K562 (cell line): ENCODE results near the gene C1orf167. TPM values are rescaled to one million over a fixed set of nuclear protein-coding genes. Genes with fewer than 3 reads are reported as not detected.

ENCODE experiments used
- CBFA2T2 ChIP-seq: fragments of 450-650 bp; conservative IDR thresholded peaks from 2 replicates; pipeline ENCODE4 v1.6.1; 2017; ENCODE audit warnings: mild to moderate bottlenecking
- CCNT2 ChIP-seq: IDR thresholded peaks from 2 replicates; pipeline ENCODE4 v1.6.1; 2011; ENCODE audit warnings: borderline replicate concordance, low read depth, mild to moderate bottlenecking, moderate library complexity, mixed read lengths, low read length; ENCODE audit not compliant: insufficient read length; ENCODE audit errors: extremely low read depth
- CREM ChIP-seq: IDR thresholded peaks from 2 replicates; pipeline ENCODE4 v1.6.1; 2014; ENCODE audit warnings: antibody characterized with exemption, low read depth
- DLX4 ChIP-seq: fragments of 250-450 bp; sonication (Bioruptor Pico); IDR thresholded peaks from 2 replicates; pipeline ENCODE4 v1.6.1; 2021; ENCODE audit warnings: mild to moderate bottlenecking
- KDM2B ChIP-seq: fragments of 250-450 bp; sonication (Bioruptor Pico); IDR thresholded peaks from 2 replicates; pipeline ENCODE4 v1.8.0; 2021; ENCODE audit warnings: mild to moderate bottlenecking, moderate library complexity
- KHSRP ChIP-seq: fragments of 450-650 bp; IDR thresholded peaks from 2 replicates; pipeline ENCODE4 v1.6.1; 2017
- MCM7 ChIP-seq, 2 experiments: fragments of 450-650 bp; IDR thresholded peaks; 2 replicates each; pipeline ENCODE4 v1.6.1; 2016 to 2018
- MEIS2 ChIP-seq: fragments of 450-650 bp; IDR thresholded peaks from 2 replicates; pipeline ENCODE4 v1.6.1; 2014; ENCODE audit warnings: mild to moderate bottlenecking; ENCODE audit not compliant: partially characterized antibody
- MYNN ChIP-seq, 2 experiments: sonication (generic); formaldehyde crosslinking in 1 of 2; IDR thresholded peaks; 2 replicates each; pipeline versions ENCODE4 v1.5.0 to v1.6.1; 2016 to 2020; ENCODE audit warnings: antibody characterized with exemption in 1 of 2, missing genetic modification reagents in 1 of 2
- NFE2 ChIP-seq: IDR thresholded peaks from 2 replicates; pipeline ENCODE4 v1.6.1; 2014; ENCODE audit warnings: antibody characterized with exemption, low read depth
- NR3C1 ChIP-seq: sonication (generic); formaldehyde crosslinking; IDR thresholded peaks from 2 replicates; pipeline ENCODE4 v1.8.1; 2022; ENCODE audit warnings: missing genetic modification reagents
- PKNOX1 ChIP-seq: fragments of 450-650 bp; IDR thresholded peaks from 2 replicates; pipeline ENCODE4 v1.6.1; 2016
- SIX5 ChIP-seq, 2 experiments: IDR thresholded peaks; 2 replicates each; pipeline ENCODE4 v1.6.1; 2011; ENCODE audit warnings: low read length in 2 of 2, borderline replicate concordance in 1 of 2, low read depth in 1 of 2, mild to moderate bottlenecking in 1 of 2, moderate library complexity in 1 of 2; ENCODE audit not compliant: insufficient read depth in 1 of 2
- SPI1 ChIP-seq: IDR thresholded peaks from 2 replicates; pipeline ENCODE4 v1.6.1; 2011; ENCODE audit warnings: low read depth, low read length, control low read depth, borderline replicate concordance
- TAF1 ChIP-seq: IDR thresholded peaks from 2 replicates; pipeline ENCODE4 v1.6.1; 2011; ENCODE audit warnings: mild to moderate bottlenecking, low read length, moderate library complexity; ENCODE audit not compliant: insufficient read depth, control insufficient read depth, severe bottlenecking; ENCODE audit errors: extremely low read depth
- TARDBP ChIP-seq: fragments of 450-650 bp; IDR thresholded peaks from 2 replicates; pipeline ENCODE4 v1.6.1; 2016
- WHSC1 ChIP-seq: IDR thresholded peaks from one replicate; pipeline ENCODE4 v1.6.1; 2012; ENCODE audit warnings: low read length, control low read depth, inconsistent platforms
- ZKSCAN8 ChIP-seq: fragments of 200-800 bp; sonication (Bioruptor generic); IDR thresholded peaks from 2 replicates; pipeline ENCODE4 v1.6.1; 2016; ENCODE audit warnings: missing genetic modification characterization, missing compliant biosample characterization
- ZNF407 ChIP-seq: fragments of 450-650 bp; IDR thresholded peaks from 2 replicates; pipeline ENCODE4 v1.6.1; 2016; ENCODE audit warnings: low read depth
- polyA plus RNA-seq, 8 experiments: library from polyadenylated mRNA; depleted of rRNA in 4 of 8; stranded (reverse) in 5 of 8; unstranded in 3 of 8; fragments of >200 nt; fragmentation: Nextera tagmentation in 2 of 8; fragmentation: Illumina TruSeq in 1 of 8; extraction: Ambion mirVana in 2 of 8; extraction: Trizol in 1 of 8; gene quantifications; 2 replicates each; pipeline versions ENCODE4 v1.2.1 to v1.2.3, GENCODE V29; 2011 to 2014; ENCODE audit warnings: inconsistent platforms in 1 of 8, missing spikeins in 1 of 8
- total RNA-seq, 7 experiments: library from RNA; depleted of rRNA in 6 of 7; stranded (reverse); fragments of >200 nt in 6 of 7; fragmentation: Illumina TruSeq in 2 of 7; extraction: Trizol in 2 of 7; gene quantifications; 2 replicates each; pipeline versions ENCODE4 v1.2.1 to v1.2.3, GENCODE V29; 2011 to 2021; ENCODE audit warnings: low replicate concordance in 1 of 7
- TF ChIP-seq, protein P1 (sequence below): sonication (generic); formaldehyde crosslinking; IDR thresholded peaks from 2 replicates; pipeline ENCODE4 v1.8.0; 2022; ENCODE audit warnings: mild to moderate bottlenecking, low read depth, missing genetic modification reagents

C1orf167 gene
- total and polyA plus RNA-seq, 9 of the 15 experiments (the other 6 are each of a cell fraction or from before 2014, with no cell fraction given), result 0.22 to 0.86 (median 0.31) TPM; not detected in 2

- TF ChIP-seq TAF1 (peak; percentile 52), KDM2B (CRISPR knock-in tag) (no peak), ZKSCAN8 (CRISPR knock-in tag) (no peak), SIX5 (IDR thresholded peaks at IDR 0.05; ENCODE audit: borderline replicate concordance in 1 of 2, insufficient read depth in 1 of 2, low read depth in 1 of 2, low read length in 2 of 2) (no peak), NR3C1 (CRISPR knock-in tag) (no peak), KHSRP (no peak), ZNF407 (no peak), CBFA2T2 (no peak), SPI1 (0 out of 2 replicates have a peak, but pooled peaks have one; percentile 24), DLX4 (CRISPR knock-in tag) (no peak), CCNT2 (no peak), CREM (0 out of 2 replicates have a peak, but pooled peaks have one; percentile 3), MEIS2 (peak; percentile 22), TARDBP (no peak), WHSC1 (no peak), PKNOX1 (peak; percentile 86), MCM7 (IDR thresholded peaks at IDR 0.05) (no peak), MYNN (IDR thresholded peaks at IDR 0.05) (peak; percentile 75; the same call in 1 of the 2 replicates), MYNN (CRISPR knock-in tag; IDR thresholded peaks at IDR 0.05) (no peak), NFE2 (no peak)
- TF ChIP-seq, protein P1, sequence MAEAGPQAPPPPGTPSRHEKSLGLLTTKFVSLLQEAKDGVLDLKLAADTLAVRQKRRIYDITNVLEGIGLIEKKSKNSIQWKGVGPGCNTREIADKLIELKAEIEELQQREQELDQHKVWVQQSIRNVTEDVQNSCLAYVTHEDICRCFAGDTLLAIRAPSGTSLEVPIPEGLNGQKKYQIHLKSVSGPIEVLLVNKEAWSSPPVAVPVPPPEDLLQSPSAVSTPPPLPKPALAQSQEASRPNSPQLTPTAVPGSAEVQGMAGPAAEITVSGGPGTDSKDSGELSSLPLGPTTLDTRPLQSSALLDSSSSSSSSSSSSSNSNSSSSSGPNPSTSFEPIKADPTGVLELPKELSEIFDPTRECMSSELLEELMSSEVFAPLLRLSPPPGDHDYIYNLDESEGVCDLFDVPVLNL, result no peak
These were observed 40.6 kb downstream of the C1orf167 start (continued) for GRCh38 chr1:11802616-11802972.
